GM12891 (cell line): ENCODE results near the gene SARDH.
A peak's percentile ranks its signal among the peaks of the same experiment; 100 is the strongest.

Experiments used
- DNase-seq: peaks from one replicate; pipeline ENCODE4 v3.0.0; 2011; ENCODE audit warnings: low spot score; ENCODE audit not compliant: insufficient read length
- FAIRE-seq: peaks from 2 replicates; lab custom pipeline; 2011; peaks lifted over from hg19 to GRCh38; lab: Jason Lieb, UNC
- PAX5 ChIP-seq: IDR thresholded peaks from 2 replicates; pipeline ENCODE4 v1.6.1; 2011; ENCODE audit warnings: low read length, moderate library complexity, mild to moderate bottlenecking; ENCODE audit not compliant: insufficient read depth, severe bottlenecking
- POLR2A ChIP-seq: IDR thresholded peaks from 2 replicates; pipeline ENCODE4 v1.6.1; 2011; ENCODE audit warnings: low read depth, low read length, control low read depth
- POLR2AphosphoS5 ChIP-seq: IDR thresholded peaks from 2 replicates; pipeline ENCODE4 v1.6.1; 2011; ENCODE audit warnings: low read depth, low read length, control low read depth
- POU2F2 ChIP-seq: IDR thresholded peaks from 2 replicates; pipeline ENCODE4 v1.6.1; 2011; ENCODE audit warnings: low read depth, mild to moderate bottlenecking, control low read depth, low read length, moderate library complexity
- SPI1 ChIP-seq: IDR thresholded peaks from 2 replicates; pipeline ENCODE4 v1.6.1; 2011; ENCODE audit warnings: low read depth, low read length, control low read depth
- TAF1 ChIP-seq: IDR thresholded peaks from 2 replicates; pipeline ENCODE4 v1.6.1; 2011; ENCODE audit warnings: low read depth, low read length, control low read depth

Gene SARDH

GRCh38 chr9:133782157-133783130 is 44.3 kb upstream of the SARDH start:
- no peak for TF ChIP-seq TAF1
- no peak for TF ChIP-seq POU2F2
- FAIRE-seq (peak; percentile 90), DNase-seq (peak; percentile 73)

- TF ChIP-seq POLR2A (no peak), POLR2AphosphoS5 (no peak), PAX5 (no peak), SPI1 (no peak), TAF1 (no peak), POU2F2 (no peak)
- DNase-seq (no peak), FAIRE-seq (no peak)
These were observed 43.6 kb upstream of the SARDH start for GRCh38 chr9:133781828-133782135.

GRCh38 chr9:133780962-133781827 is 43.0 kb upstream of the SARDH start:
- FAIRE-seq, result peak; percentile 66
- no peak for DNase-seq
- no peak for TF ChIP-seq TAF1
- no peak for TF ChIP-seq SPI1
- peak; percentile 44; the same call in 1 of the 2 replicates for TF ChIP-seq POU2F2

GRCh38 chr9:133780404-133780945 is 42.3 kb upstream of the SARDH start:
- TF ChIP-seq PAX5, result no peak
- no peak for TF ChIP-seq POU2F2
- no peak for TF ChIP-seq TAF1
- DNase-seq, result no peak
- no peak for FAIRE-seq

- DNase-seq (no peak), FAIRE-seq (no peak)
- TF ChIP-seq POLR2AphosphoS5 (no peak), POLR2A (no peak), SPI1 (no peak), TAF1 (no peak), PAX5 (no peak), POU2F2 (no peak)
These were observed 41.6 kb upstream of the SARDH start for GRCh38 chr9:133779516-133780403.

- TF ChIP-seq POU2F2, result no peak
- FAIRE-seq, result no peak
- DNase-seq, result no peak
These were observed 40.9 kb upstream of the SARDH start for GRCh38 chr9:133779081-133779480.

- TF ChIP-seq SPI1, result no peak
- TF ChIP-seq POU2F2, result no peak
- no peak for TF ChIP-seq TAF1
- TF ChIP-seq POLR2A, result no peak
- TF ChIP-seq PAX5, result no peak
- TF ChIP-seq POLR2AphosphoS5, result no peak
- FAIRE-seq (no peak), DNase-seq (no peak)
These were observed 40.3 kb upstream of the SARDH start for GRCh38 chr9:133778336-133779013.

- TF ChIP-seq PAX5, result no peak
- no peak for TF ChIP-seq POLR2AphosphoS5
- TF ChIP-seq SPI1, result no peak
- no peak for TF ChIP-seq TAF1
- no peak for TF ChIP-seq POLR2A
- TF ChIP-seq POU2F2, result no peak
- FAIRE-seq (no peak), DNase-seq (no peak)
These were observed 39.7 kb upstream of the SARDH start for GRCh38 chr9:133777871-133778270.

GRCh38 chr9:133777068-133777791 is 39.1 kb upstream of the SARDH start:
- DNase-seq (no peak), FAIRE-seq (no peak)
- TF ChIP-seq SPI1 (no peak), POLR2AphosphoS5 (no peak), PAX5 (no peak), TAF1 (no peak), POU2F2 (no peak), POLR2A (no peak)
